Tibial nerve (tissue), 4 donors: Measurements from ENCODE around the gene KRT82. TPM values are rescaled to one million over a fixed set of nuclear protein-coding genes. Genes with fewer than 3 reads are reported as not detected.

ENCODE experiments used
- DNase-seq, 2 donors: peaks; one replicate each; pipeline ENCODE4 v3.0.0-alpha.2; 2019; ENCODE audit warnings: low spot score in 2 of 2
- H3K27ac ChIP-seq, 4 donors: fragments of 200-600 bp; sonication (generic) in 3 of 4; one replicate each; pipeline ENCODE4 v1.5.1; 2017 to 2019; ENCODE audit warnings: mild to moderate bottlenecking in 1 of 4
- H3K27me3 ChIP-seq, 2 donors: fragments of 200-600 bp; sonication (generic) in 1 of 2; one replicate each; pipeline versions ENCODE4 v1.5.1 to v1.6.0; 2017 to 2019
- H3K36me3 ChIP-seq, 3 donors: fragments of 200-600 bp; sonication (generic); one replicate each; pipeline ENCODE4 v1.5.1; 2018 to 2019
- H3K4me1 ChIP-seq, 4 donors: fragments of 200-600 bp; sonication (generic) in 3 of 4; one replicate each; pipeline ENCODE4 v1.5.1; 2017 to 2019
- H3K4me3 ChIP-seq, 4 donors: fragments of 200-600 bp; sonication (generic) in 3 of 4; one replicate each; pipeline ENCODE4 v1.5.1; 2017 to 2019; ENCODE audit warnings: mild to moderate bottlenecking in 1 of 4, moderate library complexity in 1 of 4
- H3K9me3 ChIP-seq, 4 donors: fragments of 200-600 bp; sonication (generic) in 3 of 4; one replicate each; pipeline ENCODE4 v1.5.1; 2017 to 2019
- EP300 ChIP-seq, 2 donors: sonication (generic); formaldehyde crosslinking; IDR thresholded peaks; one replicate each; pipeline ENCODE4 v1.6.1; 2017; ENCODE audit warnings: antibody characterized with exemption in 2 of 2, mild to moderate bottlenecking in 1 of 2
- POLR2A ChIP-seq, 2 donors: fragments of 450-650 bp; IDR thresholded peaks; one replicate each; pipeline ENCODE4 v1.6.1; 2017; ENCODE audit warnings: antibody characterized with exemption in 2 of 2, mild to moderate bottlenecking in 2 of 2, moderate library complexity in 2 of 2
- WGBS, 2 donors: methylation state at CpG; one replicate each; pipeline ENCODE4 v1.1.5; 2018; 5-methylcytosine and 5-hydroxymethylcytosine counted together
- total RNA-seq, 4 donors: library from RNA; depleted of rRNA; stranded (reverse); fragments of >200 nt; gene quantifications; one replicate each; pipeline ENCODE4 v1.1.0, GENCODE V29; 2016
- TF ChIP-seq, protein P1 (sequence below), 5 experiments: fragments of 200-600 bp in 3 of 5; fragments of 450-650 bp in 2 of 5; sonication (generic) in 3 of 5; IDR thresholded peaks; one replicate each; pipeline ENCODE4 v1.5.1; 2016 to 2019; ENCODE audit warnings: antibody characterized with exemption in 5 of 5, mild to moderate bottlenecking in 3 of 5, moderate library complexity in 2 of 5

KRT82 gene
- total RNA-seq, 4 donors from 2014 or later, result not detected

DNA sequence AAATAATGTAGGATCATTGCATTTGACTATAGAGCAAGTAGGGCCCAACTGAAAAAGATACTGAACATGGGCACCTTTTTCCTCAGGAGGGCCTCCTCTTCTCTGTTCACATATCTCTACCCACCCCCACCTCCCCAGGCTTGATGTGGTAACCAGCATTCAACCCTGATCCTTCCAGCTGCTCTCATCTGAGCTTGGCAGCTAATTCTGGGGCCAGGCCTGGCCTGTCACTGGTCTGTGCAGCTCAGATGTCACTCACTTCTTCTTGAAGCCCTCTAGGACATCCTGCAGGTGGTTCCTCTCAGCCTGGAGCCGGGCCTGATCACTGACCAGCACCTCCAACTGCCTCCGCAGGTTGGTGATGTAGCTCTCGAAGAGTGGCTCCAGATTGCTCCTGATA, 22.8 kb downstream of the KRT82 start:
- Histone ChIP-seq H3K4me1 (no peaks in the 10 kb centered on the region), H3K36me3 (no peaks in the 10 kb centered on the region), H3K9me3 (no peaks in the 10 kb centered on the region), H3K4me3 (no peak overlapping the region), H3K27ac (no peak overlapping the region), H3K27me3 (no peaks in the 10 kb centered on the region)
- no peak for TF ChIP-seq EP300 (IDR thresholded peaks at IDR 0.05)
- TF ChIP-seq POLR2A (IDR thresholded peaks at IDR 0.05), result no peak
- TF ChIP-seq, protein P1, sequence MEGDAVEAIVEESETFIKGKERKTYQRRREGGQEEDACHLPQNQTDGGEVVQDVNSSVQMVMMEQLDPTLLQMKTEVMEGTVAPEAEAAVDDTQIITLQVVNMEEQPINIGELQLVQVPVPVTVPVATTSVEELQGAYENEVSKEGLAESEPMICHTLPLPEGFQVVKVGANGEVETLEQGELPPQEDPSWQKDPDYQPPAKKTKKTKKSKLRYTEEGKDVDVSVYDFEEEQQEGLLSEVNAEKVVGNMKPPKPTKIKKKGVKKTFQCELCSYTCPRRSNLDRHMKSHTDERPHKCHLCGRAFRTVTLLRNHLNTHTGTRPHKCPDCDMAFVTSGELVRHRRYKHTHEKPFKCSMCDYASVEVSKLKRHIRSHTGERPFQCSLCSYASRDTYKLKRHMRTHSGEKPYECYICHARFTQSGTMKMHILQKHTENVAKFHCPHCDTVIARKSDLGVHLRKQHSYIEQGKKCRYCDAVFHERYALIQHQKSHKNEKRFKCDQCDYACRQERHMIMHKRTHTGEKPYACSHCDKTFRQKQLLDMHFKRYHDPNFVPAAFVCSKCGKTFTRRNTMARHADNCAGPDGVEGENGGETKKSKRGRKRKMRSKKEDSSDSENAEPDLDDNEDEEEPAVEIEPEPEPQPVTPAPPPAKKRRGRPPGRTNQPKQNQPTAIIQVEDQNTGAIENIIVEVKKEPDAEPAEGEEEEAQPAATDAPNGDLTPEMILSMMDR (IDR thresholded peaks at IDR 0.05), result no peak
- 89 to 93% methylated on average over 3 of the region's 3 CpGs for WGBS, 2 donors
- DNase-seq, result no peak

GRCh38 chr12:52382854-52383253, 23.3 kb downstream of the KRT82 start:
- DNase-seq, result no peak
- H3K9me3 ChIP-seq, result no peaks in the 10 kb centered on the region
- H3K4me3 ChIP-seq, result no peak overlapping the region
- TF ChIP-seq, protein P1 (IDR thresholded peaks at IDR 0.05), result no peak
- TF ChIP-seq EP300 (IDR thresholded peaks at IDR 0.05) (no peak), POLR2A (IDR thresholded peaks at IDR 0.05) (no peak)
- no peaks in the 10 kb centered on the region for H3K27me3 ChIP-seq
- H3K4me1 ChIP-seq, result no peaks in the 10 kb centered on the region
- 74 to 76% methylated on average over 2 of the region's 2 CpGs for WGBS, 2 donors
- no peak overlapping the region for H3K27ac ChIP-seq
- no peaks in the 10 kb centered on the region for H3K36me3 ChIP-seq

DNA sequence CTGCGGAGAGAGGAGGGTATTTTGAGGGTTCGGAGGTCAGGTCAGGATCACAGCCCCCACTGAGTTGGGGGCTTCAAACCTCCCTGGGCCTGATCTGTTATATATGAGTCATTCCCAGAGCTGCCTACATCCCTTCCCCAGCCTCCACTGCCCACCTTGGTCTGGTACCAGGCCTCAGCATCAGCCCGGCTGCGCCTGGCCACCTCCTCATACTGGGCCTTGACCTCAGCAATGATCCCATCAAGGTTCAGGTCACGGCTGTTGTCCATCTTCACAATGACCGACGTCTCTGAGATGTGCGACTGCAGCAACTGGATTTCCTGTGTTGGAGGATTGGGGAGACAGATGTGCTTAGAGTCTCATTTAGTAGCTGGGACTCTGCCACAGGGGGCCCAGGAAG, 24.9 kb downstream of the KRT82 start:
- DNase-seq, result no peak
- Histone ChIP-seq H3K4me1 (no peaks in the 10 kb centered on the region), H3K27ac (no peak overlapping the region), H3K27me3 (no peaks in the 10 kb centered on the region), H3K4me3 (no peak overlapping the region), H3K9me3 (no peaks in the 10 kb centered on the region), H3K36me3 (no peaks in the 10 kb centered on the region)
- 86 to 90% methylated on average over 8 of the region's 8 CpGs for WGBS, 2 donors
- TF ChIP-seq, protein P1 (IDR thresholded peaks at IDR 0.05), result no peak
- no peak for TF ChIP-seq POLR2A (IDR thresholded peaks at IDR 0.05)
- no peak for TF ChIP-seq EP300 (IDR thresholded peaks at IDR 0.05)

DNA sequence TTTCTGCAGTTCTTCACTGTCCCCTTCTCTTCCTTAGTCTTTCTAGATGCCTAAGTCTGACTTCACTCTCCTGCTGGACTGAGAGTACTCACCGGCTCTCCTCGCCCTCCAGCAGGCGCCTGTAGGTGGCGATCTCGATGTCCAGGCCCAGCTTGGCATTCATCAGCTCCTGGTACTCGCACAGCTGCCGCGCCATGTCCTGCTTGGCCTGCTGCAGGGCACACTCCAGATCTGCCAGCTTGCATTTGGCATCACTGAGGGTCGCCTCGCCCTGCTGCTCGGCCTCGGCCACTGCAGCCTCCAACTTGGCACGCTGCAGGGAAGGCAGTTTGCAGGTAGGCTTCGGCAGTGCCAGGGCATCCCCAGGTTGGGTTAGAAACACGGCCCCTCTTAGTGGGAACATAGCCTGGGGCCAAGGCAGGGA, 25.9 kb downstream of the KRT82 start:
- TF ChIP-seq EP300 (IDR thresholded peaks at IDR 0.05) (no peak), POLR2A (IDR thresholded peaks at IDR 0.05) (no peak)
- TF ChIP-seq, protein P1 (IDR thresholded peaks at IDR 0.05), result peak in 3 of 5 experiments; percentile 18 to 31 (median 19)
- no peaks in the 10 kb centered on the region for H3K27me3 ChIP-seq
- no peaks in the 10 kb centered on the region for H3K4me1 ChIP-seq
- no peaks in the 10 kb centered on the region for H3K9me3 ChIP-seq
- DNase-seq, result no peak
- 52 to 60% methylated on average over 15 of the region's 15 CpGs for WGBS, 2 donors
- H3K36me3 ChIP-seq, result no peaks in the 10 kb centered on the region
- H3K27ac ChIP-seq, result no peak overlapping the region
- H3K4me3 ChIP-seq, result no peak overlapping the region

DNA sequence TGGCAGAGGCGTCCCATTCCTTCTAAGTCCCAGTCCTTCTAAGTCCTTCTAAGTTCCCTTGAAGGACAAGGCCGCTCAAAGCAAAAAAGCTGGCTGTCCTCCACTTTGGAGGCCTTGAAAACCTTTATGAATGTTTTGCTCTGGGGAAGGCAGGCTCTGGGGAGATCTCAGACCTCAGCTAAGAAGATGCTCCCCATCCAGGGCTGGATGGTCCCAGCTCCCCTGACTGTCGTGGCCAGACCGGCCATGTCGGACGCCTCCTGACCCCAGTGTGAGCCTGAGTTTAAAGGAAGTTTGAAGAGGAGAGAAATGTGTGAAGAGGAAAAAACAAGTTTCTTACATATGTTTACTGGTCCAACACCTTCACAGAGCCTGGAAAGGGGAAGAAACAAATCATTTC, 26.6 kb downstream of the KRT82 start:
- DNase-seq, result no peak
- H3K9me3 ChIP-seq, result no peaks in the 10 kb centered on the region

More for the DNA sequence above, 26.6 kb downstream of the KRT82 start:
- H3K27me3 ChIP-seq, result no peaks in the 10 kb centered on the region
- H3K36me3 ChIP-seq, result no peaks in the 10 kb centered on the region
- H3K4me3 ChIP-seq, result no peak overlapping the region
- no peaks in the 10 kb centered on the region for H3K4me1 ChIP-seq
- TF ChIP-seq, protein P1 (IDR thresholded peaks at IDR 0.05), result no peak
- no peak overlapping the region for H3K27ac ChIP-seq
- WGBS, 2 donors, result 91 to 94% methylated on average over 6 of the region's 6 CpGs
